Amniotic stem cell (primary cell): ENCODE results near the gene NECAP2.
"Not testable (repeated sequence)": the region's sequence is repeated elsewhere in the genome, so short reads cannot be mapped to it uniquely, and the experiment has no call there.

Source experiments
- DNase-seq: peaks from one replicate; lab custom pipeline; 2025; lab: John Stamatoyannopoulos, UW

The NECAP2 gene

GRCh38 chr1:16498047-16498446 lies 57.5 kb downstream of the NECAP2 start:
- DNase-seq: not testable (repeated sequence)

GRCh38 chr1:16498573-16499413 lies 58.3 kb downstream of the NECAP2 start:
- DNase-seq: peak; percentile 76

- DNase-seq: not testable (repeated sequence)
Measured at GRCh38 chr1:16500466-16500865, 59.9 kb downstream of the NECAP2 start.

- DNase-seq: not testable (repeated sequence)
Measured at GRCh38 chr1:16500975-16501374, 60.5 kb downstream of the NECAP2 start.

DNA sequence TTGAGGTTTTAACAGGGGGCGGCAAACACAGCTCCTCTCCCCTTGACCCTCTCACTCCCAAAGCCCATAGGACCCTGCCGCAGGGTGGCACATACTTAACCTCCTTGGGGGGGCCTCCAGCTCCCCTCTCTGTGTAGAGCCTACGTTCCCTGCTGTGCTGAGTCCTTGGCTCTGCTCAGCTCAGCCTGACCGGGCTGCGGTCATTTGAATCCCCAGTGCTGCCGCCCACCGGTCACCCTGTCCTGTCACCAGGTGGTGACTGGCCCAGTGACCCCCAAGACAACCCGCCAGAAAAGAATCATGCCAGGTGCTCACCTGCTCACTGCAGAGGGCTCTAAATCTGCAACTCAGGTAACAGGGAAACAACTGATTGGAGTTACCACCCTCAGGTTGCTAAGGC lies 60.9 kb downstream of the NECAP2 start:
- DNase-seq: not testable (repeated sequence)

DNA sequence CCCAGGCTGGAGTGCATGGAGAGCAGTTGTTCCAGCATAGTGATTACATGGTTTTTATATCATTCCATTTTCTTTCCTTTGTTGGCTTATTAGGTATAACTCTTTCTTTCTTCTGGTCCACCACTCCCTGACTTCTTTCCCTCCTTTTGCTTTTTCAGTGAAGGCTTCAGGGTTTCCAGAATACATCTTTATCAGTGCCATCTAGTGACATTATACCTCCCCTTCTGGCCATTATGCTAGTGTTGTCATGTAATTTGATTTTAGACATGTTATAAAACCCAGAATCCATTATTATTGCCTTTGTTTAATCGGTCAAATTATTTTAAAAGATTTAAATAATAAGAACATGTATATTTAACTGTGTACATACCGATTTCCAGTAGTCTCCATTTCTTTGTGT lies 63.0 kb downstream of the NECAP2 start:
- no peak for DNase-seq

- not testable (repeated sequence) for DNase-seq
Measured at GRCh38 chr1:16505870-16506269, 65.3 kb downstream of the NECAP2 start.

DNA sequence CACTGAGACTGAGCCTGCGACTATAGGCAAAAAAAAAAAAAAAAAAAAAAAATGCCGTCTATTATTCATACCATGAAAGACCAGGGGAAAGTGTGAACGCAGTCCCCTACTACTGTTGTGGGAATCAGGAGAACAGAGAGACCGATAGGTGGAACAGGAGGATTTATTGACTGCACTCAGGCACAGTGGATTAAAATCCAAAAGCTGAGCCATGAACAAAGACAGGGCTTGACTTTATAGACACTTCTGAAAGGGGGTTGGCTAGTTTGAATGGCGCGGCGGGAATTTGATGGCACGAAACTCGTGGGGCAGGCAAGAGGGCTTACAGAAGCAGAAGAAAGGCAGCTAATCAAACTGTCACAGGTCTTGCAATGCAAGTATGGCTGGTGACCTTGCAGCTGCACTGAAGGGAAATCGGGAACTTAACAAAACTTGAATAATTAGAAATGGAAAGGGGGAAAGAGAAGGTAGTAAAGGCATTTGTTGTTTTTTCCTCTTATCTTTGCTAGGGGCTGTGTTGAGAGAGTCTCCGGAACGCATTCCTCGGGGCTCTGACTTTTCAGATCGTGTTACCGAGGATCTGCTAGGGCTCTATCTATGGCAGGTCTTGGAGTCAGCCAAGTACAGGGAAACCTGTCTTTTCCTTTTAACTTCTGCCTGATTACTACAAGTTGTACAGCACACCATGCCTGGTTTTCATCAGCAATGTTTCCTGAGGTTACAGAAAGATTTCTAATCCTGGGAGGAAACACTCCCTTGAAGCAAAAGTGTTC lies 66.0 kb downstream of the NECAP2 start:
- DNase-seq: not testable (repeated sequence)

DNA sequence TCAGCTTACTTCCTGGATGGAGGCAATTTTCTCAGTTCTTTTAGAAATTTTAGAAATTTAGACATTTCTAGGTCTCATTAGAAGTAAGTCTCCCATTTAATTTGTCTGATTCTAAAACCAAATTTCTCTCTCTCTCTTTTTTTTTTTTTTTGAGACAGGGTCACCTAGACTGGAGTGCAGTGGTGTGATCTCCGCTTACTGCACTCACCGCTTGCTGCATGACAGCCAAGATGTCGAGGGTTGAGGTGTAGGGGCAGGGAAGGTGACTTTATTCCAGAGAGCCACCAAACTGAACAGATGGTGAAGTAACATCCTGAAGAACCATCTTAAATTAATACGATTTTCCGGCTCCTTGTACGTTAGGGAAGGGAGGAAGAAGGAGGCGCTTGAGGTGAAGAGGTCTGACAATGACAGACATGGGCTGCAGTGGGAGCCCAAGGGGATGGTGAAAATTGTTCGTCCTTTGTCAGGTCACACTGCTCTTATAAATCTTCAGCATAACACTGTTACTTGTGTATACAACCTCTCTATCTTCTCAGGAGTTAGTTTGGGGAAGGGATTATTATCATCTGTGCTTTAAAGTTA lies 68.4 kb downstream of the NECAP2 start:
- DNase-seq: not testable (repeated sequence)
